MCF 10A (cell line): ENCODE data around the gene RHOT2. TPM values are rescaled to one million over a fixed set of nuclear protein-coding genes. Genes with fewer than 3 reads are reported as not detected.
A peak's percentile ranks its signal among the peaks of the same experiment; 100 is the strongest.

Source experiments
- BruUV-seq: library from RNA; stranded (reverse); fragments of 400-500 nt; replicated peaks from 2 replicates; lab custom pipeline; 2021; lab: Mats Ljungman, UMichigan
- CTCF ChIA-PET: fragments of 300-600 bp; sonication (Branson Sonifier 250); formaldehyde crosslinking; extraction: SDS; loops from one replicate; lab custom pipeline; 2021; ENCODE audit warnings: antibody characterized with exemption, inconsistent platforms; lab: Yijun Ruan, JAX
- POLR2A ChIA-PET: fragments of 300-600, 350-650 bp; sonication (Branson Sonifier 250); formaldehyde crosslinking; extraction: SDS; loops from one replicate; lab custom pipeline; 2020; ENCODE audit warnings: antibody characterized with exemption, inconsistent platforms; lab: Yijun Ruan, JAX
- DNase-seq: peaks from one replicate; pipeline ENCODE4 v3.0.0-alpha.2; 2018; ENCODE audit not compliant: unreplicated experiment
- H3K27ac Mint-ChIP-seq: one replicate; pipeline ENCODE4 v1.8.0; 2022; ENCODE audit warnings: mild to moderate bottlenecking, low read depth, mixed read lengths; ENCODE audit not compliant: unreplicated experiment
- H3K27me3 Mint-ChIP-seq: one replicate; pipeline ENCODE4 v1.8.0; 2022; ENCODE audit warnings: mixed read lengths; ENCODE audit not compliant: insufficient read depth, unreplicated experiment
- H3K36me3 Mint-ChIP-seq: one replicate; pipeline ENCODE4 v1.8.0; 2022; ENCODE audit warnings: mild to moderate bottlenecking, moderate library complexity, mixed read lengths; ENCODE audit not compliant: insufficient read depth, unreplicated experiment
- H3K4me1 Mint-ChIP-seq: one replicate; pipeline ENCODE4 v1.8.0; 2022; ENCODE audit warnings: mixed read lengths; ENCODE audit not compliant: insufficient read depth, unreplicated experiment
- H3K4me3 Mint-ChIP-seq: one replicate; pipeline ENCODE4 v1.8.0; 2022; ENCODE audit warnings: mild to moderate bottlenecking, moderate library complexity, mixed read lengths; ENCODE audit not compliant: unreplicated experiment
- H3K9me3 Mint-ChIP-seq: one replicate; pipeline ENCODE4 v1.8.0; 2022; ENCODE audit warnings: mixed read lengths; ENCODE audit not compliant: unreplicated experiment
- intact Hi-C: fragments of 100-400 bp; cut with micrococcal nuclease; formaldehyde crosslinking; loops from 2 replicates; pipeline ENCODE4 v1.14.1; 2022
- total RNA-seq: library from RNA; stranded (reverse); gene quantifications from 2 replicates; pipeline ENCODE4 v1.2.3, GENCODE V29; 2022
- TF ChIP-seq, protein P1 (sequence below): fragments of 200-600 bp; IDR thresholded peaks from one replicate; pipeline ENCODE4 v1.8.0; 2022; ENCODE audit warnings: antibody characterized with exemption, mild to moderate bottlenecking; ENCODE audit not compliant: unreplicated experiment

RHOT2 gene
- total RNA-seq, 1 experiment from 2014 or later = 118 TPM

DNA sequence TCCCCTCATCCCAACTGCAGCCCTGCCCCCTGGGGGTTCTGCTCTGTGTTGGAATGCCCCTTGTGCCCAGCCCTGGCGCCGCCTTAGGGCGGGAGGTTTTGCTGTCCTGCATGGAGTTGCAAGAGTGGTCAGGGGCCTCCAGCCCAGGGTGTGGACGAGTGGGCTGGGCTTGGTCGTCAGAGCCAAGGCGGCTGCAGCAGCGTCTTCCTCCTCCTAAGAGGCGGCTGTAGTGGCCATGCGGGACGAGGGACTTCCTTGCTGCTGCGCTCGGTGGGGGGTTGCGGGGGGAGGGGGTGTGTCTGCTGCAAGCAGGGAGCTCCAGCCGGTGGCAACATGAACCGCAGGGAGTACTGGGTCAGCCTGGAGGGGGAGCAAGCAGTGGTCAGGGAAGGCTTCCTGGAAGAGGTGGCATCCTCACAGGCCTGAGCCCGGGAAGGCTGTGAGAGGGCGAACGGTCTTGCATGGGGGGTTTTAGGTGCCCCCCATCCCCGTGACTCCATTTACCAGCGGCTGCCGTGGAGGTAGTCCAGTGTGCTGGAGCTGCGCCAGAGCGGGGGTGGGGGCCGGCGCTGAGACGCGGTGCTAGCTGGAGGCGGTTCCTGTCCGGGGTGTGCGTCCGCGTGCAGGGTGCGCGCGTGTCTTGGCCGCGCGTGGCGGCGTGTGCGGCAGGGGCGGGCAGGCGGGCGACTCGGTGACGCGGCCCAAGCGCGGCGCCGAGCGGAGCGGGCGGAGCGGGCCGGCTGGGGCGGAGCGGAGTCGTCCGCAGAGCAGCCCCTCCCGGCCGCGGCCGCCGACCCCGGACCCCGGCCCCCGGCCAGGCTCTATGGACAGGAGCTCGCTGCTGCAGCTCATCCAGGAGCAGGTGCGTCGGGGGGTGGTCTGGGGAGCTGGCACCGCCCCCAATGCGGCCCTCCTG lies 7.3 kb downstream of the RHOT2 start, which contains the start of gene RHBDL1:
TSS of gene RHBDL1 (plus strand) at position 704 of the 916 bp plus-strand sequence. CDS start at position 824, 120 bp downstream.
- POLR2A ChIA-PET = interaction anchor here (0.6 to 2.0 kb wide), 9 partner anchors 9 to 85 kb away, joined by 3 to 17 read pairs (median 3); partner anchors contain the start of genes JMJD8, RAB40C, WDR24 and WDR90
- BruUV-seq = no TSS peak
- intact Hi-C loops = no loop called here
- TF ChIP-seq, protein P1, sequence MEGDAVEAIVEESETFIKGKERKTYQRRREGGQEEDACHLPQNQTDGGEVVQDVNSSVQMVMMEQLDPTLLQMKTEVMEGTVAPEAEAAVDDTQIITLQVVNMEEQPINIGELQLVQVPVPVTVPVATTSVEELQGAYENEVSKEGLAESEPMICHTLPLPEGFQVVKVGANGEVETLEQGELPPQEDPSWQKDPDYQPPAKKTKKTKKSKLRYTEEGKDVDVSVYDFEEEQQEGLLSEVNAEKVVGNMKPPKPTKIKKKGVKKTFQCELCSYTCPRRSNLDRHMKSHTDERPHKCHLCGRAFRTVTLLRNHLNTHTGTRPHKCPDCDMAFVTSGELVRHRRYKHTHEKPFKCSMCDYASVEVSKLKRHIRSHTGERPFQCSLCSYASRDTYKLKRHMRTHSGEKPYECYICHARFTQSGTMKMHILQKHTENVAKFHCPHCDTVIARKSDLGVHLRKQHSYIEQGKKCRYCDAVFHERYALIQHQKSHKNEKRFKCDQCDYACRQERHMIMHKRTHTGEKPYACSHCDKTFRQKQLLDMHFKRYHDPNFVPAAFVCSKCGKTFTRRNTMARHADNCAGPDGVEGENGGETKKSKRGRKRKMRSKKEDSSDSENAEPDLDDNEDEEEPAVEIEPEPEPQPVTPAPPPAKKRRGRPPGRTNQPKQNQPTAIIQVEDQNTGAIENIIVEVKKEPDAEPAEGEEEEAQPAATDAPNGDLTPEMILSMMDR = no peak
- Mint-ChIP-seq H3K4me3 (no peak within 1 kb of the TSS), H3K27me3 (no peaks in the 10 kb centered on the region), H3K4me1 (no peaks in the 10 kb centered on the region), H3K36me3 (peaks cover 47% of the 10 kb centered on the region), H3K9me3 (no peaks in the 10 kb centered on the region), H3K27ac (no peak within 1 kb of the TSS)
- DNase-seq = no peak
- CTCF ChIA-PET = no interaction called here

DNA sequence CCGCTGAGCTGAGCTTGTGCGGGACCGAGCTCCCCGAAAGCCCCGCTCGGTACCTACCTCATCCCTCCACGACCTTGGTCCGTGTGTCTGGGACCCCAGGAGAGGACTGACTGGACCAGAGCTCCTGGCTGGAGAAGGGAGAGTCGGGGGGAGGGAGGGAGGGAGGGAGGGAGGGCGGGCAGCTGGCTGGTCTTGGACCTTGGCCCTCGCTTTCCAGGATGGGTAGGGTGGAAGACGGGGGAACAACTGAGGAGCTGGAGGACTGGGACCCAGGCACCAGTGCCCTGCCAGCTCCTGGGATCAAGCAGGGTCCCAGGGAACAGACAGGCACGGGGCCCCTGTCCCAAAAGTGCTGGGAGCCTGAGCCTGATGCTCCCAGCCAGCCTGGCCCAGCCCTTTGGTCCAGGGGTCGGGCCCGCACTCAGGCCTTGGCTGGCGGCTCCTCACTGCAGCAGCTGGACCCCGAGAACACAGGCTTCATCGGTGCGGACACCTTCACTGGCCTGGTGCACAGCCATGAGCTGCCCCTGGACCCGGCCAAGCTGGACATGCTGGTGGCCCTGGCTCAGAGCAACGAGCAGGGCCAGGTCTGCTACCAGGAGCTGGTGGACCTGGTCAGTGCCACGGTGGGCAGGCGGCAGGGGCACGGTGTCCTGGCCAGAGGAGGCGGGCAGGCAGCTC lies 8.1 kb downstream of the RHOT2 start:
- no TSS peak for BruUV-seq

DNA sequence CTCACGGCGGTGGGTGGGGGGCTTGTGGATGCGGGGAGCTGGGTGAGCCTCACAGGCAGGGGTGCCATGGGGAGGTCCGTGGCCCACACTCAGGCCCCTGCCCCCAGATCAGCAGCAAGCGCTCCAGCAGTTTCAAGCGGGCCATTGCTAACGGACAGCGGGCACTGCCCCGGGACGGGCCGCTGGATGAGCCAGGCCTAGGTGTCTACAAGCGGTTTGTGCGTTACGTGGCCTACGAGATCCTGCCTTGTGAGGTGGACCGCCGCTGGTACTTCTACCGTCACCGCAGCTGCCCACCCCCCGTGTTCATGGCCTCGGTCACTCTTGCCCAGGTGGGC lies 8.6 kb downstream of the RHOT2 start:
- Mint-ChIP-seq H3K27ac (no peak overlapping the region), H3K4me1 (no peaks in the 10 kb centered on the region), H3K9me3 (no peaks in the 10 kb centered on the region), H3K27me3 (no peaks in the 10 kb centered on the region), H3K4me3 (peak overlapping the region; percentile 14), H3K36me3 (peaks cover 49% of the 10 kb centered on the region)
- no TSS peak for BruUV-seq
- POLR2A ChIA-PET = interaction anchor here (0.6 to 2.0 kb wide), 7 partner anchors 9 to 83 kb away, joined by 3 to 17 read pairs (median 3); partner anchors contain the start of genes ANTKMT, RHOT2 and WDR24
- intact Hi-C loops = no loop called here
- DNase-seq = no peak
- TF ChIP-seq, protein P1 = no peak
- CTCF ChIA-PET = interaction anchor here (0.6 to 0.8 kb wide), 4 partner anchors 9 to 117 kb away, joined by 3 to 5 read pairs (median 3); partner anchors contain the start of gene RHOT2

More for the DNA sequence above, 8.1 kb downstream of the RHOT2 start:
- H3K4me1 Mint-ChIP-seq = no peaks in the 10 kb centered on the region
- peaks cover 49% of the 10 kb centered on the region for H3K36me3 Mint-ChIP-seq
- POLR2A ChIA-PET = interaction anchor here (0.6 to 2.0 kb wide), 11 partner anchors 8 to 86 kb away, joined by 3 to 17 read pairs (median 3); partner anchors contain the start of genes ANTKMT, JMJD8, RAB40C and RHOT2
- no peaks in the 10 kb centered on the region for H3K9me3 Mint-ChIP-seq
- intact Hi-C loops = no loop called here
- no peak overlapping the region for H3K27ac Mint-ChIP-seq
- CTCF ChIA-PET = interaction anchor here (0.6 to 0.8 kb wide), 4 partner anchors 8 to 117 kb away, joined by 3 to 5 read pairs (median 3); partner anchors contain the start of gene RHOT2
- no peak for DNase-seq
- TF ChIP-seq, protein P1 = no peak
- H3K4me3 Mint-ChIP-seq = no peak overlapping the region
- H3K27me3 Mint-ChIP-seq = no peaks in the 10 kb centered on the region
